Transverse colon (tissue), 4 donors: ENCODE measurements around the gene RAB32.

ENCODE experiments used
- POLR2AphosphoS5 ChIP-seq, 3 donors: sonication (generic); formaldehyde crosslinking; IDR thresholded peaks; one replicate each; pipeline ENCODE4 v1.6.1; 2016; ENCODE audit warnings: antibody characterized with exemption in 3 of 3
- TF ChIP-seq, protein P1 (sequence below), 5 experiments: fragments of 200-600 bp in 3 of 5; fragments of 450-650 bp in 2 of 5; sonication (generic) in 3 of 5; IDR thresholded peaks; 1 replicate in 2 of 5; 2 replicates in 3 of 5; pipeline ENCODE4 v1.5.1; 2016 to 2017; ENCODE audit warnings: antibody characterized with exemption in 5 of 5, inconsistent platforms in 3 of 5, mild to moderate bottlenecking in 2 of 5, moderate library complexity in 1 of 5

GRCh38 chr6:146590492-146590891 lies 46.9 kb downstream of the RAB32 start:
- TF ChIP-seq, protein P1, sequence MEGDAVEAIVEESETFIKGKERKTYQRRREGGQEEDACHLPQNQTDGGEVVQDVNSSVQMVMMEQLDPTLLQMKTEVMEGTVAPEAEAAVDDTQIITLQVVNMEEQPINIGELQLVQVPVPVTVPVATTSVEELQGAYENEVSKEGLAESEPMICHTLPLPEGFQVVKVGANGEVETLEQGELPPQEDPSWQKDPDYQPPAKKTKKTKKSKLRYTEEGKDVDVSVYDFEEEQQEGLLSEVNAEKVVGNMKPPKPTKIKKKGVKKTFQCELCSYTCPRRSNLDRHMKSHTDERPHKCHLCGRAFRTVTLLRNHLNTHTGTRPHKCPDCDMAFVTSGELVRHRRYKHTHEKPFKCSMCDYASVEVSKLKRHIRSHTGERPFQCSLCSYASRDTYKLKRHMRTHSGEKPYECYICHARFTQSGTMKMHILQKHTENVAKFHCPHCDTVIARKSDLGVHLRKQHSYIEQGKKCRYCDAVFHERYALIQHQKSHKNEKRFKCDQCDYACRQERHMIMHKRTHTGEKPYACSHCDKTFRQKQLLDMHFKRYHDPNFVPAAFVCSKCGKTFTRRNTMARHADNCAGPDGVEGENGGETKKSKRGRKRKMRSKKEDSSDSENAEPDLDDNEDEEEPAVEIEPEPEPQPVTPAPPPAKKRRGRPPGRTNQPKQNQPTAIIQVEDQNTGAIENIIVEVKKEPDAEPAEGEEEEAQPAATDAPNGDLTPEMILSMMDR (IDR thresholded peaks at IDR 0.05) = no peak
- TF ChIP-seq POLR2AphosphoS5 (IDR thresholded peaks at IDR 0.05) = no peak
